Osteocyte (in vitro differentiated cells): ENCODE results near the gene MRGPRX2. TPM values are rescaled to one million over a fixed set of nuclear protein-coding genes. Genes with fewer than 3 reads are reported as not detected.

Source experiments
- DNase-seq: peaks from one replicate; pipeline ENCODE4 v3.0.0; 2021; ENCODE audit warnings: mixed read lengths; ENCODE audit not compliant: unreplicated experiment; ENCODE audit errors: extremely low spot score
- H3K27ac Mint-ChIP-seq: one replicate; pipeline ENCODE4 v1.8.0; 2021; ENCODE audit warnings: mild to moderate bottlenecking, mixed read lengths; ENCODE audit not compliant: unreplicated experiment
- H3K27me3 Mint-ChIP-seq: one replicate; pipeline ENCODE4 v1.8.0; 2021; ENCODE audit warnings: mixed read lengths; ENCODE audit not compliant: unreplicated experiment
- H3K36me3 Mint-ChIP-seq: one replicate; pipeline ENCODE4 v1.8.0; 2021; ENCODE audit warnings: mixed read lengths; ENCODE audit not compliant: unreplicated experiment
- H3K4me1 Mint-ChIP-seq: one replicate; pipeline ENCODE4 v1.8.0; 2021; ENCODE audit warnings: mixed read lengths; ENCODE audit not compliant: unreplicated experiment
- H3K4me3 Mint-ChIP-seq: one replicate; pipeline ENCODE4 v1.8.0; 2021; ENCODE audit warnings: mild to moderate bottlenecking, moderate library complexity, mixed read lengths; ENCODE audit not compliant: unreplicated experiment
- H3K9me3 Mint-ChIP-seq: one replicate; pipeline ENCODE4 v1.8.0; 2021; ENCODE audit warnings: mixed read lengths; ENCODE audit not compliant: unreplicated experiment
- CTCF ChIP-seq: fragments of 200-600 bp; sonication (generic); IDR thresholded peaks from 2 replicates; pipeline ENCODE4 v1.5.0; 2021; ENCODE audit warnings: antibody characterized with exemption, mild to moderate bottlenecking, moderate library complexity
- total RNA-seq: library from RNA; stranded (reverse); gene quantifications from 2 replicates; pipeline ENCODE4 v1.2.1, GENCODE V29; 2021

MRGPRX2 gene
- total RNA-seq, 1 donor from 2014 or later: not detected

- peaks cover 31% of the 10 kb centered on the region for H3K27me3 Mint-ChIP-seq
- H3K4me1 Mint-ChIP-seq: no peaks in the 10 kb centered on the region
- H3K4me3 Mint-ChIP-seq: no peak overlapping the region
- TF ChIP-seq CTCF: no peak
- H3K27ac Mint-ChIP-seq: no peak overlapping the region
- peaks cover 4% of the 10 kb centered on the region for H3K9me3 Mint-ChIP-seq
- H3K36me3 Mint-ChIP-seq: no peaks in the 10 kb centered on the region
- no peak for DNase-seq
Observed at GRCh38 chr11:19050281-19050680, 10.2 kb downstream of the MRGPRX2 start.

DNA sequence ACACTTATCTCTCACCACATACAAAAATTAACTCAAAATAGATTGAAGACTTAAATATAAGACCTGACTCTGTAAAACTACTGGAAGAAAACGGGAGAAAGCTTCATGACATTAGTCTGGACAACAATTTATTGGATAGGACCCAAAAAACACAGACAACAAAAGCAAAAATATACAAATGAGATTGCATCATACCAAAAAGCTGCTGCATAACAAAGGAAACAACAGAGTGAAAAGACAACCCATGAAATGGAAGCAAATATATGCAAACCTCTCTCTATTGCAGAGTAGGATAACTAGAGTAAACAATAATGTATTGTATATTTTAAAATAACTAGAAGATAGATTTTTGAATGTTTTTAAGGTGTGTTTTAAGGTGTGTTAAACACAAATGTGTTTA lies 11.2 kb downstream of the MRGPRX2 start:
- no peak for DNase-seq
- peaks cover 4% of the 10 kb centered on the region for H3K9me3 Mint-ChIP-seq
- peaks cover 31% of the 10 kb centered on the region for H3K27me3 Mint-ChIP-seq
- H3K36me3 Mint-ChIP-seq: no peaks in the 10 kb centered on the region
- no peak for TF ChIP-seq CTCF
- H3K27ac Mint-ChIP-seq: no peak overlapping the region
- no peak overlapping the region for H3K4me3 Mint-ChIP-seq
- no peaks in the 10 kb centered on the region for H3K4me1 Mint-ChIP-seq

DNA sequence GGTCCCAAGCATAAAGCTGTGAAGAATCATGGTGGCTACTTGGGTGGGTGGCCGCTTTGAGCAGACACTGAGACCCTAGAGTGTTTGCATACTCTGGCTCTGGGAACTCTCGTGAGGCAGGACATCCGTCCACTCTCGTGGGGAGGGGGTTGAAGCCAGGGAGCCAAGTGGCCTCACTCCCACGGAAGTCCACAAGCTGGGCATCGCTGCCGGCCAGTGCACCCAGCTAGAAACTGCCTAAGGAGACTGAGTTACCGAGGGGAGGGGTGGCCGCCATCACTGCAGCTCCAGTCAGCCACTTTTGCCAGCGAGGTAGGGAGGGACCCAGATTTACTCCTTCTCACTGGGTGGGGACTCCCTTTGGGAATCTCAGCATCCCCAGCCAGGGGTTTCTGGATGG lies 20.5 kb downstream of the MRGPRX2 start:
- H3K9me3 Mint-ChIP-seq: peaks cover 8% of the 10 kb centered on the region
- H3K4me3 Mint-ChIP-seq: no peak overlapping the region
- no peak for TF ChIP-seq CTCF
- no peak for DNase-seq
- H3K4me1 Mint-ChIP-seq: no peaks in the 10 kb centered on the region
- H3K27ac Mint-ChIP-seq: no peak overlapping the region
- no peaks in the 10 kb centered on the region for H3K36me3 Mint-ChIP-seq
- peaks cover 40% of the 10 kb centered on the region for H3K27me3 Mint-ChIP-seq

DNA sequence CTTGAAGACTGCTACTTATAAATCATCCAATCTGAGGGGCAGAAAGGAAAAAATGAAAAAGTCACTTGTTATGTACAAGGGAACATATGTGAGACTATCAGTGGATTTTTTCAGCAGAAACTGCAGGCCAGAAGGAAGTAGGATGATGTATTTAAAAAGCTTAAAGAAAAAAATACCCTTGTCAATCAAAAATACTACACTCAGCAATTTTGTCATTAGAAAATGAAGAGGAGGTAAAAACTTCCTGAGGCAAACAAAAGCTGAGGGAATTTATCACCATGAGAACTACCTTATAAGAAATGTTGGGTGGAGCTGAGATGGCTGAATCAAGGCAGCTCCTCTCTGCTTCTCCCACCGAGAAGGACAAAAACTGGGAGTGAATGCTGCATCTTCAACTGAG lies 21.1 kb downstream of the MRGPRX2 start:
- H3K4me3 Mint-ChIP-seq: no peak overlapping the region
- no peaks in the 10 kb centered on the region for H3K4me1 Mint-ChIP-seq
- no peak for DNase-seq
- peaks cover 36% of the 10 kb centered on the region for H3K27me3 Mint-ChIP-seq
- no peaks in the 10 kb centered on the region for H3K36me3 Mint-ChIP-seq
- no peak overlapping the region for H3K27ac Mint-ChIP-seq
- peaks cover 8% of the 10 kb centered on the region for H3K9me3 Mint-ChIP-seq
- TF ChIP-seq CTCF: no peak

DNA sequence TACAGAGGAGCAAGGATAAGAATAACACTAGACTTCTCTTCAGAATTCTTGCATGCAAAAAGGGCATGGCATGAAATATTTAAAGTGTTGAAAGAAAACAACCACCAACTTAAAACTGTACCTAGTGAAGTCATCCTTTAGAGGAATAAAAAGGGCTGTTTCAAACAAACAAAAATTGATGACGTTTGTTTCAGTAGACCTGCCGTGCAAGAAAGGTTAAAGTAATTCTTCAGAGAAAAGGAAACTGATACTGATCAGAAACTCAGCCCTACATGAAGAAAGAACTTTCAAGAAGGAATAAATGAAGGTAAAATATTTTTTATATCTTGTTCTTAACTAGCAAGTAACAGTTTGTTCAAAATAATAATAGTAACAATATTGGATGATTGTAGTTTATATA lies 27.5 kb downstream of the MRGPRX2 start:
- Mint-ChIP-seq H3K36me3 (no peaks in the 10 kb centered on the region), H3K4me3 (no peak overlapping the region), H3K27me3 (peaks cover 16% of the 10 kb centered on the region), H3K9me3 (no peaks in the 10 kb centered on the region), H3K4me1 (no peaks in the 10 kb centered on the region), H3K27ac (no peak overlapping the region)
- no peak for DNase-seq
- TF ChIP-seq CTCF: no peak
